ENCODE data around the gene CMTM8. TPM values are rescaled to one million over a fixed set of nuclear protein-coding genes. Genes with fewer than 3 reads are reported as not detected.

The CMTM8 gene
- total RNA-seq, 1 experiment from 2014 or later: 28.5 TPM

GRCh38 chr3:32413845-32414521, 175.5 kb downstream of the CMTM8 start:
- Histone ChIP-seq H3K9me3 (no peaks in the 10 kb centered on the region; the same call in 1 of the 2 replicates), H3K4me1 (peaks cover 6% of the 10 kb centered on the region; the same call in 1 of the 2 replicates), H3K36me3 (ENCODE audit: control insufficient read depth, insufficient read depth, low read length) (no peaks in the 10 kb centered on the region), H3K4me3 (ENCODE audit: low read depth, low read length) (no peak overlapping the region), H3K27me3 (replicated peaks; ENCODE audit: control insufficient read depth, insufficient read depth, low read length) (no peaks in the 10 kb centered on the region)
- no peak for DNase-seq
- Mint-ChIP-seq H3K9me3 (ENCODE audit: unreplicated experiment) (peaks cover 3% of the 10 kb centered on the region), H3K27me3 (ENCODE audit: insufficient read depth, unreplicated experiment) (no peaks in the 10 kb centered on the region), H3K27ac (ENCODE audit: unreplicated experiment) (no peak overlapping the region), H3K4me3 (ENCODE audit: unreplicated experiment) (no peak overlapping the region), H3K4me1 (ENCODE audit: low read depth, unreplicated experiment) (no peaks in the 10 kb centered on the region), H3K36me3 (ENCODE audit: insufficient read depth, unreplicated experiment) (peaks cover 6% of the 10 kb centered on the region)
- TF ChIP-seq, protein P1, sequence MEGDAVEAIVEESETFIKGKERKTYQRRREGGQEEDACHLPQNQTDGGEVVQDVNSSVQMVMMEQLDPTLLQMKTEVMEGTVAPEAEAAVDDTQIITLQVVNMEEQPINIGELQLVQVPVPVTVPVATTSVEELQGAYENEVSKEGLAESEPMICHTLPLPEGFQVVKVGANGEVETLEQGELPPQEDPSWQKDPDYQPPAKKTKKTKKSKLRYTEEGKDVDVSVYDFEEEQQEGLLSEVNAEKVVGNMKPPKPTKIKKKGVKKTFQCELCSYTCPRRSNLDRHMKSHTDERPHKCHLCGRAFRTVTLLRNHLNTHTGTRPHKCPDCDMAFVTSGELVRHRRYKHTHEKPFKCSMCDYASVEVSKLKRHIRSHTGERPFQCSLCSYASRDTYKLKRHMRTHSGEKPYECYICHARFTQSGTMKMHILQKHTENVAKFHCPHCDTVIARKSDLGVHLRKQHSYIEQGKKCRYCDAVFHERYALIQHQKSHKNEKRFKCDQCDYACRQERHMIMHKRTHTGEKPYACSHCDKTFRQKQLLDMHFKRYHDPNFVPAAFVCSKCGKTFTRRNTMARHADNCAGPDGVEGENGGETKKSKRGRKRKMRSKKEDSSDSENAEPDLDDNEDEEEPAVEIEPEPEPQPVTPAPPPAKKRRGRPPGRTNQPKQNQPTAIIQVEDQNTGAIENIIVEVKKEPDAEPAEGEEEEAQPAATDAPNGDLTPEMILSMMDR (IDR thresholded peaks at IDR 0.05; ENCODE audit: insufficient read depth in 1 of 2, low read depth in 1 of 2, low read length in 1 of 2, severe bottlenecking in 1 of 2, unreplicated experiment in 1 of 2): no peak
- POLR2A ChIA-PET: no interaction called here
- BruUV-seq (replicated peaks): no TSS peak
- CTCF ChIA-PET: no interaction called here
- intact Hi-C loops (cut with micrococcal nuclease; ENCODE audit: unreplicated experiment): no loop called here

GRCh38 chr3:32414522-32415202, 176.2 kb downstream of the CMTM8 start:
- Mint-ChIP-seq H3K27me3 (ENCODE audit: insufficient read depth, unreplicated experiment) (no peaks in the 10 kb centered on the region), H3K9me3 (ENCODE audit: unreplicated experiment) (peaks cover 8% of the 10 kb centered on the region), H3K27ac (ENCODE audit: unreplicated experiment) (no peak overlapping the region), H3K36me3 (ENCODE audit: insufficient read depth, unreplicated experiment) (peaks cover 6% of the 10 kb centered on the region), H3K4me3 (ENCODE audit: unreplicated experiment) (no peak overlapping the region), H3K4me1 (ENCODE audit: low read depth, unreplicated experiment) (peaks cover under 1% of the 10 kb centered on the region)
- no peaks in the 10 kb centered on the region; the same call in 1 of the 2 replicates for H3K9me3 ChIP-seq
- H3K36me3 ChIP-seq (ENCODE audit: control insufficient read depth, insufficient read depth, low read length): no peaks in the 10 kb centered on the region
- H3K4me3 ChIP-seq (ENCODE audit: low read depth, low read length): no peak overlapping the region
- H3K27me3 ChIP-seq (replicated peaks; ENCODE audit: control insufficient read depth, insufficient read depth, low read length): no peaks in the 10 kb centered on the region
- no TSS peak for BruUV-seq (replicated peaks)
- ChIA-PET POLR2A (no interaction called here), CTCF (no interaction called here)
- intact Hi-C loops (cut with micrococcal nuclease; ENCODE audit: unreplicated experiment): no loop called here
- TF ChIP-seq, protein P1 (IDR thresholded peaks at IDR 0.05; ENCODE audit: insufficient read depth in 1 of 2, low read depth in 1 of 2, low read length in 1 of 2, severe bottlenecking in 1 of 2, unreplicated experiment in 1 of 2): no peak
- DNase-seq: no peak
- peaks cover 11% of the 10 kb centered on the region; the same call in 1 of the 2 replicates for H3K4me1 ChIP-seq

- H3K4me3 Mint-ChIP-seq (ENCODE audit: unreplicated experiment): peak overlapping the region; percentile 41
- peaks cover 5% of the 10 kb centered on the region for H3K36me3 Mint-ChIP-seq (ENCODE audit: insufficient read depth, unreplicated experiment)
- intact Hi-C loops (cut with micrococcal nuclease; ENCODE audit: unreplicated experiment): no loop called here
Observed at GRCh38 chr3:32419742-32420125, 181.3 kb downstream of the CMTM8 start.

More at GRCh38 chr3:32419742-32420125, 181.3 kb downstream of the CMTM8 start:
- no peaks in the 10 kb centered on the region for H3K27me3 Mint-ChIP-seq (ENCODE audit: insufficient read depth, unreplicated experiment)
- BruUV-seq (replicated peaks): no TSS peak
- TF ChIP-seq, protein P1 (IDR thresholded peaks at IDR 0.05; ENCODE audit: insufficient read depth in 1 of 2, low read depth in 1 of 2, low read length in 1 of 2, severe bottlenecking in 1 of 2, unreplicated experiment in 1 of 2): no peak
- H3K27me3 ChIP-seq (replicated peaks; ENCODE audit: control insufficient read depth, insufficient read depth, low read length): no peaks in the 10 kb centered on the region
- no peak overlapping the region for H3K4me3 ChIP-seq (ENCODE audit: low read depth, low read length)
- DNase-seq: no peak
- CTCF ChIA-PET: no interaction called here
- peaks cover 20% of the 10 kb centered on the region for H3K4me1 Mint-ChIP-seq (ENCODE audit: low read depth, unreplicated experiment)
- H3K36me3 ChIP-seq (ENCODE audit: control insufficient read depth, insufficient read depth, low read length): no peaks in the 10 kb centered on the region
- POLR2A ChIA-PET: no interaction called here
- H3K9me3 ChIP-seq: no peaks in the 10 kb centered on the region; the same call in 1 of the 2 replicates
- peaks cover 8% of the 10 kb centered on the region for H3K9me3 Mint-ChIP-seq (ENCODE audit: unreplicated experiment)
- peak overlapping the region; percentile 77 for H3K27ac Mint-ChIP-seq (ENCODE audit: unreplicated experiment)
- H3K4me1 ChIP-seq: peaks cover 31% of the 10 kb centered on the region

Other genes with a start within 250 kb of the CMTM8 start
- gene GPD1L, start 132.1 kb upstream of the CMTM8 start, total RNA-seq (2022): 8.8 and 9.3 TPM in 2 replicates
- 27.0 and 37.8 TPM in 2 replicates for gene CMTM7, start 153.2 kb downstream of the CMTM8 start, total RNA-seq (2022)